ENCODE measurements around the gene ARHGAP24. TPM values are rescaled to one million over a fixed set of nuclear protein-coding genes. Genes with fewer than 3 reads are reported as not detected.

ARHGAP24 gene
- total RNA-seq, 1 donor from 2014 or later, result 17.8 TPM

DNA sequence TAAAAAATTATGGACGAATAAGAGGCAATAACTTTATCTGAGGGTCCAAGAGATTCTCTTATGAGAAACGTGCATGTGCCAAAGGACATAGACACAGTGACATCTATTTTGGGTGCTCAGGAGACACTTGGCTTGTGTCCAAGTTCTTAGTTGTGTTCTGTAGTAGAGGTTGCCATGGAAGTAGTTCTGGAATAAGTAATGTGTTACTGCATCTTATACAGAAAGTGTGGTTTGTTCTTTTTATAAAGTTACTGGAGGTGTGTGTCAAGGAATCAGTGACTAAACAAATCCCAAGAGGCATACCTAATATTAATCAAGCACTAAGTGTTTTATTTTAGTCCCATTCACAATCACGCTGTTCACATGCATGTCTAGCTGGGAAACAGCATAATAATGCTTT lies 305.7 kb downstream of the ARHGAP24 start:
- Mint-ChIP-seq H3K36me3 (ENCODE audit: insufficient read depth) (no peaks in the 10 kb centered on the region), H3K4me1 (ENCODE audit: low read depth) (peaks cover 3% of the 10 kb centered on the region), H3K4me3 (ENCODE audit: low read depth) (no peak overlapping the region), H3K27me3 (no peaks in the 10 kb centered on the region), H3K27ac (no peak overlapping the region), H3K9me3 (ENCODE audit: low read depth) (no peaks in the 10 kb centered on the region)
- TF ChIP-seq, protein P1, sequence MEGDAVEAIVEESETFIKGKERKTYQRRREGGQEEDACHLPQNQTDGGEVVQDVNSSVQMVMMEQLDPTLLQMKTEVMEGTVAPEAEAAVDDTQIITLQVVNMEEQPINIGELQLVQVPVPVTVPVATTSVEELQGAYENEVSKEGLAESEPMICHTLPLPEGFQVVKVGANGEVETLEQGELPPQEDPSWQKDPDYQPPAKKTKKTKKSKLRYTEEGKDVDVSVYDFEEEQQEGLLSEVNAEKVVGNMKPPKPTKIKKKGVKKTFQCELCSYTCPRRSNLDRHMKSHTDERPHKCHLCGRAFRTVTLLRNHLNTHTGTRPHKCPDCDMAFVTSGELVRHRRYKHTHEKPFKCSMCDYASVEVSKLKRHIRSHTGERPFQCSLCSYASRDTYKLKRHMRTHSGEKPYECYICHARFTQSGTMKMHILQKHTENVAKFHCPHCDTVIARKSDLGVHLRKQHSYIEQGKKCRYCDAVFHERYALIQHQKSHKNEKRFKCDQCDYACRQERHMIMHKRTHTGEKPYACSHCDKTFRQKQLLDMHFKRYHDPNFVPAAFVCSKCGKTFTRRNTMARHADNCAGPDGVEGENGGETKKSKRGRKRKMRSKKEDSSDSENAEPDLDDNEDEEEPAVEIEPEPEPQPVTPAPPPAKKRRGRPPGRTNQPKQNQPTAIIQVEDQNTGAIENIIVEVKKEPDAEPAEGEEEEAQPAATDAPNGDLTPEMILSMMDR (IDR thresholded peaks at IDR 0.05; ENCODE audit: unreplicated experiment), result no peak
- DNase-seq (ENCODE audit: low spot score, unreplicated experiment), result no peak

DNA sequence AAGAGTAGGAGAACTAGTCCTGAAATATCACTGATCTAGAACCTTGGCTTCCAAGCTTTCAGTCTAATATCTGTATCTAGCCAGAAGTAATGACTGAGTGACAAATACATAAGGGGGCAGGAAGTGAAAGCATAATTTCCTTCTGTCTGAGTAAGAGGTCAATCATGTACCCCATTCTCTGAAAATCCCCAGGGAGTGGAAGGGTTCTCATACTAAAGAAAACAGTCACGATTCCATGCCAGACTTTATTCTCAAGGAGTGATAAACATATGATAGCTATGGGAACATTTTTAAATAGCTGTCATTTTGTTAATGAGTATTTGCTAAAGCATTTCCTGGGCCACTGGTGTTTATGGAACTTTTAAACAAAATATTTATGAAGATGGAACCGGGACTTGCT lies 308.5 kb downstream of the ARHGAP24 start:
- no peak overlapping the region for H3K27ac Mint-ChIP-seq
- H3K9me3 Mint-ChIP-seq (ENCODE audit: low read depth), result no peaks in the 10 kb centered on the region
- peaks cover under 1% of the 10 kb centered on the region for H3K4me1 Mint-ChIP-seq (ENCODE audit: low read depth)
- H3K36me3 Mint-ChIP-seq (ENCODE audit: insufficient read depth), result no peaks in the 10 kb centered on the region
- H3K4me3 Mint-ChIP-seq (ENCODE audit: low read depth), result no peak overlapping the region
- DNase-seq (ENCODE audit: low spot score, unreplicated experiment), result no peak
- TF ChIP-seq, protein P1 (IDR thresholded peaks at IDR 0.05; ENCODE audit: unreplicated experiment), result no peak
- no peaks in the 10 kb centered on the region for H3K27me3 Mint-ChIP-seq

DNA sequence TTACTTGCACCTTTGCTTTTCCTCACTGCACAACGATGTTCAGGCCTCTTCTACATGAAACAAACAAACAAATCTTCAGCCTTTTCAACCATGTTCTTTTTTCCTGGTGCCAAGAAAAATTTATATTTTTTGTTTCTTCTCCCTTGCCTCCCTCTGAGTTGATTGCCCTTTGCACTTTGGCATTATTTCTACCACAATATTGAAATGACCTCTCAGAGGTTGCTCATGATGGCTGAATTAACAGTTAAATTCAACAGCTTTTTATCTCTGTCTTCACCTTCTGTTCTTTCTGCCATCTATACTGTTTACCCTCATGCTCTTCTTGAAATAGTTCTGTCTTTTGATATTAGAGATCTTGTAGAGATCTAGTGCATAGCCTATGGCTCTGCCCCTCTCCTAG lies 308.9 kb downstream of the ARHGAP24 start:
- Mint-ChIP-seq H3K27me3 (no peaks in the 10 kb centered on the region), H3K36me3 (ENCODE audit: insufficient read depth) (no peaks in the 10 kb centered on the region), H3K27ac (no peak overlapping the region), H3K4me1 (ENCODE audit: low read depth) (no peaks in the 10 kb centered on the region), H3K9me3 (ENCODE audit: low read depth) (no peaks in the 10 kb centered on the region), H3K4me3 (ENCODE audit: low read depth) (no peak overlapping the region)
- TF ChIP-seq, protein P1 (IDR thresholded peaks at IDR 0.05; ENCODE audit: unreplicated experiment), result no peak
- DNase-seq (ENCODE audit: low spot score, unreplicated experiment), result no peak

DNA sequence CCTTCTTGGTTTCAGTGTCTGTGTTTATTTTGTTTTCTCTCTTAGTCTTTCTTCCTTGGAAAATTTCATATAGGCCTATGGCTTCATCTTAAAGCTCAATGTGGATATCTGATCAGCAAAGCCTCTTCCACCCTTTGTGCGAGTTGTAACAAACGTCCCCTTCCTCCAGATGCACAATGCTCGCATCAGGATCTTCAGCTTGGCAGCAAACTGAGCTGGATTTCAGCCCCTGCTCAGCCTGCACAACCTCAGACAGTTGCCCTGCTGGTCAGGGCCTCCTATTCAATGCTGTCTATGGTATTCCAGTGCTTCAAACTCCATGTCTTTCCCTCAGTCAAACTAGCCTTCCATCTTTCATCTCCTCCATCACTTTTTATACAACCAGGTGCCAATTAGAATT lies 309.4 kb downstream of the ARHGAP24 start:
- Mint-ChIP-seq H3K36me3 (ENCODE audit: insufficient read depth) (no peaks in the 10 kb centered on the region), H3K27ac (no peak overlapping the region), H3K27me3 (no peaks in the 10 kb centered on the region), H3K4me1 (ENCODE audit: low read depth) (no peaks in the 10 kb centered on the region), H3K4me3 (ENCODE audit: low read depth) (no peak overlapping the region), H3K9me3 (ENCODE audit: low read depth) (no peaks in the 10 kb centered on the region)
- TF ChIP-seq, protein P1 (IDR thresholded peaks at IDR 0.05; ENCODE audit: unreplicated experiment), result no peak
- no peak for DNase-seq (ENCODE audit: low spot score, unreplicated experiment)

DNA sequence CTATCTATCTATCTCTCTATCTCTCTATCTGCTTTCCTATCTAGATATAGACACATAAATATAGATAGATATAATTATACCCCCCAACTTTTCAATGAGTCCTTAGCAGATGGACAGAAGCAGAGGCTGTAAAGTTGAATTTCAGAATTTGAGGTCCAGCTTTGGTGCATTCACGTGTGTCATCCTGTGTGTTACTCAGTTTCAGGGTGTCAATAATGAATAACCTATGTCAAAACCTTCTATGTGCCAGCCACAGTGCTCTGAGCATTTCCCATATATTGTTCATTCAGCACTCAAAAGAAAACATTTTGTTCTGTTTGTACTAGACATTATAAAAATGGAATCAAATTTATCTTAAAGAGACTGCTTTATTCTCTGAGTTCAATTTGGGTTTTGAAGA lies 310.0 kb downstream of the ARHGAP24 start:
- Mint-ChIP-seq H3K4me1 (ENCODE audit: low read depth) (no peaks in the 10 kb centered on the region), H3K36me3 (ENCODE audit: insufficient read depth) (no peaks in the 10 kb centered on the region), H3K27ac (no peak overlapping the region), H3K4me3 (ENCODE audit: low read depth) (no peak overlapping the region), H3K9me3 (ENCODE audit: low read depth) (no peaks in the 10 kb centered on the region), H3K27me3 (no peaks in the 10 kb centered on the region)
- no peak for DNase-seq (ENCODE audit: low spot score, unreplicated experiment)
- TF ChIP-seq, protein P1 (IDR thresholded peaks at IDR 0.05; ENCODE audit: unreplicated experiment), result no peak

Data from progenitor cell of endocrine pancreas (in vitro differentiated cells).